Fibroblast of pulmonary artery (primary cell): ENCODE data around the gene PLOD2.

Experiments
- DNase-seq: peaks from one replicate; pipeline ENCODE4 v3.0.0-alpha.2; 2010; ENCODE audit warnings: low read depth
- H3K4me3 ChIP-seq: replicated peaks from 2 replicates; pipeline ENCODE4 v1.5.1; 2011; ENCODE audit warnings: low read depth, mild to moderate bottlenecking, control low read depth, low read length, moderate library complexity
- TF ChIP-seq, protein P1 (sequence below): IDR thresholded peaks from 2 replicates; pipeline ENCODE4 v1.5.1; 2011; ENCODE audit warnings: mild to moderate bottlenecking, control low read depth, low read length, inconsistent platforms; ENCODE audit errors: missing control alignments

PLOD2 gene

DNA sequence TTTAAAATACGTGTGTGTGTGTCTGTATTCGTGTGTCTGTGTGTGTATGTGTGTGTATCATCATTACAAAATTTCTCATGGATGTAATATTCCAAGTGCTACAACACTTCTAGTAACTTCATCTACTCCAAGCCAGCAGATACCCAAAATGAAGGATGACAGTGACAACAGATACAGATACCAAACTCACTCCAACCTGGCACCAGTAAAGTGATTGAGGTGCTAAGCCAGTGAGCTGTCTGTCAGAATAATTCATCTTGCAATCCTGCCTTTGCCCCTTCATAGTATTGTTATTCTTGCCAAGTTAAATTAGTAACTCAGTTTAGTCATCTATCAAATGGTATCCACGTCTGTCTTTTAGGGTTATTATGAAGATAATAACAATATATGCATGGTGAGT, 58.1 kb downstream of the PLOD2 start:
- DNase-seq: no peak
- TF ChIP-seq, protein P1, sequence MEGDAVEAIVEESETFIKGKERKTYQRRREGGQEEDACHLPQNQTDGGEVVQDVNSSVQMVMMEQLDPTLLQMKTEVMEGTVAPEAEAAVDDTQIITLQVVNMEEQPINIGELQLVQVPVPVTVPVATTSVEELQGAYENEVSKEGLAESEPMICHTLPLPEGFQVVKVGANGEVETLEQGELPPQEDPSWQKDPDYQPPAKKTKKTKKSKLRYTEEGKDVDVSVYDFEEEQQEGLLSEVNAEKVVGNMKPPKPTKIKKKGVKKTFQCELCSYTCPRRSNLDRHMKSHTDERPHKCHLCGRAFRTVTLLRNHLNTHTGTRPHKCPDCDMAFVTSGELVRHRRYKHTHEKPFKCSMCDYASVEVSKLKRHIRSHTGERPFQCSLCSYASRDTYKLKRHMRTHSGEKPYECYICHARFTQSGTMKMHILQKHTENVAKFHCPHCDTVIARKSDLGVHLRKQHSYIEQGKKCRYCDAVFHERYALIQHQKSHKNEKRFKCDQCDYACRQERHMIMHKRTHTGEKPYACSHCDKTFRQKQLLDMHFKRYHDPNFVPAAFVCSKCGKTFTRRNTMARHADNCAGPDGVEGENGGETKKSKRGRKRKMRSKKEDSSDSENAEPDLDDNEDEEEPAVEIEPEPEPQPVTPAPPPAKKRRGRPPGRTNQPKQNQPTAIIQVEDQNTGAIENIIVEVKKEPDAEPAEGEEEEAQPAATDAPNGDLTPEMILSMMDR: no peak
- no peak overlapping the region for H3K4me3 ChIP-seq

DNA sequence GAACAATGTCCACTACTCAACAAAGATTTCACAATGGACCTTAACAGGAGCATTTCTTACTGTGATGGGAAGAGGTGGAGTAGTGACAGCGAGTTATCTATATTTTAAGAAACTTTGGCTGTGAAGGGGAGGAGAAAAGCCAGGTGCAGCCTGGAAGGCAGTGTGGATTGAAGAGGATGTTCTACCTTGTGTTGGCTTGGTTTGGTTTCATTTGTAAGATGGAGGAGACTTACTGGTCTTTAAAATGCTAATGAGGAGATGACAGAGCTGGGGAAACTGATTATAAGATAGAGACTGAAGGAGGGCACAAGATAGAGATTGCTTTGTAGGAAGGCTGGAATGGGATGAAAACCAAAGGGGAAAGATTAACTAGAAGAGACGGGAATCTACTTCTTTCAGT, 59.4 kb downstream of the PLOD2 start:
- TF ChIP-seq, protein P1: no peak
- DNase-seq: no peak
- no peak overlapping the region for H3K4me3 ChIP-seq

GRCh38 chr3:146100825-146101444, 60.0 kb downstream of the PLOD2 start:
- DNase-seq: peak; percentile 61
- TF ChIP-seq, protein P1: no peak
- H3K4me3 ChIP-seq: no peak overlapping the region

DNA sequence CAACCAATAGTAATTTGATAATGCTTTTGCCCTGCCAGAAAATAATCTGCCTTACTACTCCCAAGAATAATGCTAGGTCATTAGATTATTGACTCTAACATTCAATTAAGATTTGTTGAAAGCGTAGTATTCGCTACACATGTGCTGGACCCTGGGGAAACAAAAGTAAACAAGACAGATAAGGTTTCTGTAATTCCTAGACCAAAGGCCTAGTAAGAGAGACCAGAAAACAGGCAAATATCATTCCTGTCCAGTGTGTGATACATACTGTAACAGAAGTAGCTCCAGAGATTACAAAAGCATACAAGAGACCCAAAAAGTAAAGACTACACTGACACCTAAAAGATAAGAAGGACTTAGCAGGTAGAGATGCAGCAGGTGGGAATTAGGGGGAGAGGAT, 60.8 kb downstream of the PLOD2 start:
- TF ChIP-seq, protein P1: no peak
- H3K4me3 ChIP-seq: no peak overlapping the region
- DNase-seq: no peak

GRCh38 chr3:146099316-146099715, 61.7 kb downstream of the PLOD2 start:
- no peak overlapping the region for H3K4me3 ChIP-seq
- TF ChIP-seq, protein P1: no peak
- DNase-seq: no peak

GRCh38 chr3:146093896-146094295, 67.1 kb downstream of the PLOD2 start:
- peak; percentile 61 for DNase-seq
- no peak overlapping the region for H3K4me3 ChIP-seq
- TF ChIP-seq, protein P1: no peak

- no peak overlapping the region for H3K4me3 ChIP-seq
- TF ChIP-seq, protein P1: no peak
- no peak for DNase-seq
These were observed 68.8 kb downstream of the PLOD2 start for GRCh38 chr3:146092230-146092629.
